PC-3 (cell line): ENCODE results near the gene TMEM255B. TPM values are rescaled to one million over a fixed set of nuclear protein-coding genes. Genes with fewer than 3 reads are reported as not detected.

ENCODE experiments used
- ATAC-seq: fragments of 200-7000 bp; cut with Tn5 transposase; 2 replicates; pipeline ENCODE4 v1.9.1; 2020; ENCODE audit warnings: mild to moderate bottlenecking, moderate library complexity
- BruUV-seq: library from RNA; stranded (reverse); fragments of 400-500 nt; replicated peaks from 2 replicates; lab custom pipeline; 2021; lab: Mats Ljungman, UMichigan
- CTCF ChIA-PET: fragments of 300-600 bp; sonication (Branson Sonifier 250); formaldehyde crosslinking; loops from one replicate; lab custom pipeline; 2022; ENCODE audit warnings: antibody characterized with exemption; lab: Charles Lee
- POLR2A ChIA-PET: fragments of 300-600 bp; sonication (Branson Sonifier 250); formaldehyde crosslinking; loops from one replicate; lab custom pipeline; 2022; ENCODE audit warnings: antibody characterized with exemption; ENCODE audit not compliant: unreplicated experiment; lab: Charles Lee
- DNase-seq: peaks from one replicate; pipeline ENCODE4 v3.0.0-alpha.2; 2015
- H2AFZ ChIP-seq: fragments of 300-600 bp; sonication (generic); 2 replicates; pipeline ENCODE4 v1.6.0; 2016; ENCODE audit warnings: antibody characterized with exemption, low read length
- H3F3A ChIP-seq: fragments of 300-600 bp; sonication (generic); one replicate; pipeline ENCODE4 v1.6.0; 2017; ENCODE audit warnings: antibody characterized with exemption, low read length, control low read depth, mild to moderate bottlenecking; ENCODE audit not compliant: unreplicated experiment
- H3K27ac ChIP-seq: fragments of 300-600 bp; sonication (generic); 2 replicates; pipeline ENCODE4 v1.5.1; 2016; ENCODE audit warnings: mild to moderate bottlenecking, low read length
- H3K27me3 ChIP-seq: fragments of 300-600 bp; sonication (generic); 2 replicates; pipeline ENCODE4 v1.6.1; 2016; ENCODE audit warnings: low read length, mixed read lengths
- H3K36me3 ChIP-seq: fragments of 300-600 bp; sonication (generic); 2 replicates; pipeline ENCODE4 v1.6.1; 2016; ENCODE audit warnings: low read depth, mixed run types, low read length, mixed read lengths
- H3K4me1 ChIP-seq: fragments of 300-600 bp; sonication (generic); 2 replicates; pipeline ENCODE4 v1.5.1; 2016; ENCODE audit warnings: low read length; ENCODE audit not compliant: insufficient read depth
- H3K4me2 ChIP-seq: fragments of 300-600 bp; sonication (generic); 2 replicates; pipeline ENCODE4 v1.6.0; 2016; ENCODE audit warnings: low read length
- H3K4me3 ChIP-seq: fragments of 300-600 bp; sonication (generic); 2 replicates; pipeline ENCODE4 v1.5.1; 2016; ENCODE audit warnings: mild to moderate bottlenecking, low read length, mixed read lengths
- H3K79me2 ChIP-seq: fragments of 300-600 bp; sonication (generic); 2 replicates; pipeline ENCODE4 v1.6.1; 2017; ENCODE audit warnings: low read length, mixed read lengths
- H3K9ac ChIP-seq: fragments of 300-600 bp; sonication (generic); 2 replicates; pipeline ENCODE4 v1.6.0; 2016; ENCODE audit warnings: mild to moderate bottlenecking, low read length
- H3K9me2 ChIP-seq: fragments of 300-600 bp; sonication (generic); replicated peaks from 2 replicates; pipeline ENCODE4 v1.6.1; 2016; ENCODE audit warnings: mixed run types, low read length, mixed read lengths
- H3K9me3 ChIP-seq: fragments of 300-600 bp; sonication (generic); 2 replicates; pipeline ENCODE4 v1.6.1; 2016; ENCODE audit warnings: low read length, mixed read lengths
- H4K20me1 ChIP-seq: fragments of 300-600 bp; sonication (generic); 2 replicates; pipeline ENCODE4 v1.6.1; 2016; ENCODE audit warnings: low read length, mixed read lengths
- CTCF ChIP-seq: fragments of 300-600 bp; sonication (generic); conservative IDR thresholded peaks from 2 replicates; pipeline ENCODE4 v1.5.1; 2017; ENCODE audit warnings: antibody characterized with exemption, low read depth, mild to moderate bottlenecking, low read length
- EZH2 ChIP-seq: fragments of 300-600 bp; sonication (generic); IDR thresholded peaks from one replicate; pipeline ENCODE4 v1.6.1; 2017; ENCODE audit warnings: antibody characterized with exemption, mild to moderate bottlenecking, low read length; ENCODE audit not compliant: unreplicated experiment
- EZH2phosphoT487 ChIP-seq: fragments of 300-600 bp; sonication (generic); IDR thresholded peaks from 2 replicates; pipeline ENCODE4 v1.6.1; 2018; ENCODE audit warnings: mild to moderate bottlenecking, antibody characterized with exemption, low read length, borderline replicate concordance
- intact Hi-C: fragments of 100-400 bp; cut with micrococcal nuclease; formaldehyde crosslinking; loops from 2 replicates; pipeline ENCODE4 v1.9.0; 2023
- total RNA-seq: library from RNA; depleted of rRNA; stranded (reverse); fragments of >200 nt; gene quantifications from 2 replicates; pipeline ENCODE4 v1.2.3, GENCODE V29; 2014

Gene TMEM255B
- total RNA-seq, 1 experiment from 2014 or later = 26.9 TPM

- Histone ChIP-seq H3K9me2 (no peaks in the 10 kb centered on the region), H3K9ac (no peak overlapping the region), H3F3A (no peaks in the 10 kb centered on the region), H3K27ac (no peak overlapping the region), H4K20me1 (no peaks in the 10 kb centered on the region), H3K27me3 (no peaks in the 10 kb centered on the region), H3K4me2 (no peak overlapping the region), H3K79me2 (no peaks in the 10 kb centered on the region), H3K4me3 (no peak overlapping the region), H3K9me3 (no peaks in the 10 kb centered on the region), H3K4me1 (peaks cover 12% of the 10 kb centered on the region), H3K36me3 (no peaks in the 10 kb centered on the region), H2AFZ (no peak overlapping the region)
- intact Hi-C loops = no loop called here
- TF ChIP-seq EZH2 (no peak), CTCF (no peak), EZH2phosphoT487 (no peak)
- DNase-seq (no peak), ATAC-seq (no peak)
- ChIA-PET POLR2A (no interaction called here), CTCF (no interaction called here)
- no TSS peak for BruUV-seq
Measured at GRCh38 chr13:113737803-113738202, 21.2 kb upstream of the TMEM255B start.

GRCh38 chr13:113739527-113740285 lies 19.3 kb upstream of the TMEM255B start:
- H3K9me2 ChIP-seq = no peaks in the 10 kb centered on the region
- no peaks in the 10 kb centered on the region for H3F3A ChIP-seq
- CTCF ChIA-PET = no interaction called here
- no peak overlapping the region for H3K27ac ChIP-seq
- no peaks in the 10 kb centered on the region for H3K79me2 ChIP-seq
- no TSS peak for BruUV-seq
- ATAC-seq = no peak
- no peak overlapping the region for H3K4me3 ChIP-seq
- H3K4me2 ChIP-seq = no peak overlapping the region
- no peaks in the 10 kb centered on the region for H4K20me1 ChIP-seq
- H3K36me3 ChIP-seq = no peaks in the 10 kb centered on the region
- no peak overlapping the region for H2AFZ ChIP-seq
- peaks cover 17% of the 10 kb centered on the region for H3K4me1 ChIP-seq
- POLR2A ChIA-PET = no interaction called here
- DNase-seq = no peak
- H3K9me3 ChIP-seq = no peaks in the 10 kb centered on the region
- intact Hi-C loops = no loop called here
- no peak overlapping the region for H3K9ac ChIP-seq
- no peaks in the 10 kb centered on the region for H3K27me3 ChIP-seq
- TF ChIP-seq CTCF (no peak), EZH2phosphoT487 (no peak), EZH2 (no peak)

GRCh38 chr13:113740286-113740556 lies 18.8 kb upstream of the TMEM255B start:
- Histone ChIP-seq H2AFZ (no peak overlapping the region), H3F3A (no peaks in the 10 kb centered on the region), H3K4me1 (peaks cover 17% of the 10 kb centered on the region), H3K79me2 (no peaks in the 10 kb centered on the region), H3K4me2 (no peak overlapping the region), H3K27me3 (no peaks in the 10 kb centered on the region), H3K36me3 (no peaks in the 10 kb centered on the region), H3K27ac (no peak overlapping the region), H4K20me1 (no peaks in the 10 kb centered on the region), H3K9me2 (no peaks in the 10 kb centered on the region), H3K9me3 (no peaks in the 10 kb centered on the region), H3K9ac (no peak overlapping the region), H3K4me3 (no peak overlapping the region)
- TF ChIP-seq CTCF = no peak
- TF ChIP-seq EZH2 = no peak
- no peak for TF ChIP-seq EZH2phosphoT487
- intact Hi-C loops = no loop called here
- DNase-seq (no peak), ATAC-seq (no peak)
- ChIA-PET POLR2A (no interaction called here), CTCF (no interaction called here)
- no TSS peak for BruUV-seq
